ENCODE data around the gene CRIM1. TPM values are rescaled to one million over a fixed set of nuclear protein-coding genes. Genes with fewer than 3 reads are reported as not detected.

CRIM1 gene
- total RNA-seq, 4 donors from 2014 or later: 16.4 to 107 (median 29.9) TPM

GRCh38 chr2:36356990-36357846, 1.6 kb downstream of the CRIM1 start:
- WGBS, 2 donors: 0% methylated on average over 15 to 18 of the region's 53 CpGs
- no peaks in the 10 kb centered on the region for H3K27me3 ChIP-seq
- peak overlapping the region; percentile 64 to 93 (median 85) for H3K4me3 ChIP-seq
- H3K36me3 ChIP-seq: no peaks in the 10 kb centered on the region
- peaks cover 5 to 88% (median 18%) of the 10 kb centered on the region in 3 donors for H3K4me1 ChIP-seq
- TF ChIP-seq POLR2A (IDR thresholded peaks at IDR 0.05): peak in 2 of 4 donors; percentile 33 to 34
- TF ChIP-seq, protein P1, sequence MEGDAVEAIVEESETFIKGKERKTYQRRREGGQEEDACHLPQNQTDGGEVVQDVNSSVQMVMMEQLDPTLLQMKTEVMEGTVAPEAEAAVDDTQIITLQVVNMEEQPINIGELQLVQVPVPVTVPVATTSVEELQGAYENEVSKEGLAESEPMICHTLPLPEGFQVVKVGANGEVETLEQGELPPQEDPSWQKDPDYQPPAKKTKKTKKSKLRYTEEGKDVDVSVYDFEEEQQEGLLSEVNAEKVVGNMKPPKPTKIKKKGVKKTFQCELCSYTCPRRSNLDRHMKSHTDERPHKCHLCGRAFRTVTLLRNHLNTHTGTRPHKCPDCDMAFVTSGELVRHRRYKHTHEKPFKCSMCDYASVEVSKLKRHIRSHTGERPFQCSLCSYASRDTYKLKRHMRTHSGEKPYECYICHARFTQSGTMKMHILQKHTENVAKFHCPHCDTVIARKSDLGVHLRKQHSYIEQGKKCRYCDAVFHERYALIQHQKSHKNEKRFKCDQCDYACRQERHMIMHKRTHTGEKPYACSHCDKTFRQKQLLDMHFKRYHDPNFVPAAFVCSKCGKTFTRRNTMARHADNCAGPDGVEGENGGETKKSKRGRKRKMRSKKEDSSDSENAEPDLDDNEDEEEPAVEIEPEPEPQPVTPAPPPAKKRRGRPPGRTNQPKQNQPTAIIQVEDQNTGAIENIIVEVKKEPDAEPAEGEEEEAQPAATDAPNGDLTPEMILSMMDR (IDR thresholded peaks at IDR 0.05): no peak
- H3K9me3 ChIP-seq: no peaks in the 10 kb centered on the region
- no peak for DNase-seq
- peak overlapping the region; percentile 83 to 95 (median 93) for H3K27ac ChIP-seq
- intact Hi-C loops (cut with DNase I): no loop called here

DNA sequence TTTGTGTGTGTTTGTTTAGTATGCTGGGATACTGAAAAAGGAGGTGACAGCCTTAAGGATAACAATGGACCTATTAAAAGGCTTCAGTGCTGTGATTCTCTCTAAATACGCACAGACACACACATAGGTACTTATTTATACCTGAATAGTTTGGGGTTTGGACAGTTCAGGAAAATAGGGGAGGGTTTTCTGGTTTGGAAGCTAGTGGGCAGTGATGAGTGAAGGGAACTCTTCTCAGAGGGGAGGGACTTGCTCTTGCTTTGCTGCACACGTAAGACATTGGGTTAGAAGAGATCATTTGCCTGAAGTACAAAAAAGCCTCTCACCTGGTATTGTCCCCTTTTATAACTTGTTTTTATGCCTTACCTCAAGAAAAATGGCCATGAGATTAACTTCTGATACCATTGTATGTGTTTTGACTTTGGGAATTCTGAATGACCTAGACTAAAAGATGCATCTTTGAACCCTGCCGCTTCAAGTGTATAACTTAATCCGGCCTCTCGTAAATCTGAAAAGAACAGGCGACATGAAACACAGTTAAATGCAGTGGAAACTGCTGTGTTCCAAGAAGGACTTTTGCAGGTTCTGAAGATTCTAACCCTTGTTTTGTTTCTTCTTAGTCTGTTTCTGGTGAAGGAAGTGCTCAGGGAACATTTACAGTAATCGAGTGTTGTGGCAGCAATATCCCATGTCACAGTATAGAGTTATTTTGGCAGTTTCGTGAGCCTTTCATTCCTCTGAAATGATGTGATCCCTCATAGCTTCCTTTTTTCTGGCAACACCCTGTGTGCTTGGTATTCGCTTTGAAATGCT, 2.5 kb downstream of the CRIM1 start:
- Histone ChIP-seq H3K9me3 (no peaks in the 10 kb centered on the region), H3K4me1 (peaks cover 5 to 88% (median 17%) of the 10 kb centered on the region in 3 donors), H3K27me3 (no peaks in the 10 kb centered on the region), H3K27ac (peak overlapping the region; percentile 83 to 95 (median 93)), H3K4me3 (peak overlapping the region; percentile 64 to 93 (median 85)), H3K36me3 (no peaks in the 10 kb centered on the region)
- TF ChIP-seq POLR2A (IDR thresholded peaks at IDR 0.05): peak in 1 of 4 donors; percentile 5
- TF ChIP-seq, protein P1 (IDR thresholded peaks at IDR 0.05): peak in 5 of 6 experiments; percentile 35 to 40 (median 35)
- 7 to 9% methylated on average over 9 of the region's 9 CpGs for WGBS, 2 donors
- intact Hi-C loops (cut with DNase I): no loop called here
- no peak for DNase-seq

GRCh38 chr2:36359067-36359466, 3.5 kb downstream of the CRIM1 start:
- Histone ChIP-seq H3K9me3 (no peaks in the 10 kb centered on the region), H3K27me3 (no peaks in the 10 kb centered on the region), H3K36me3 (no peaks in the 10 kb centered on the region), H3K4me3 (peak overlapping the region in 3 of 4 donors; percentile 85 to 93 (median 85)), H3K27ac (peak overlapping the region in 3 of 4 donors; percentile 83 to 95 (median 93)), H3K4me1 (peaks cover 5 to 89% (median 22%) of the 10 kb centered on the region in 3 donors)
- no peak for TF ChIP-seq POLR2A (IDR thresholded peaks at IDR 0.05)
- TF ChIP-seq, protein P1 (IDR thresholded peaks at IDR 0.05): peak in 4 of 6 experiments; percentile 30 to 53 (median 40)
- WGBS, 2 donors: 11 to 12% methylated on average over 5 of the region's 5 CpGs
- DNase-seq: no peak
- intact Hi-C loops (cut with DNase I): no loop called here

GRCh38 chr2:36360063-36360462, 4.5 kb downstream of the CRIM1 start:
- H3K36me3 ChIP-seq: no peaks in the 10 kb centered on the region
- H3K27ac ChIP-seq: peak overlapping the region in 3 of 4 donors; percentile 2 to 93 (median 58)
- TF ChIP-seq, protein P1 (IDR thresholded peaks at IDR 0.05): no peak
- TF ChIP-seq POLR2A (IDR thresholded peaks at IDR 0.05): no peak
- no peak for DNase-seq
- H3K9me3 ChIP-seq: no peaks in the 10 kb centered on the region
- no peaks in the 10 kb centered on the region for H3K27me3 ChIP-seq
- peak overlapping the region in 1 of 4 donors; percentile 85 for H3K4me3 ChIP-seq
- 67% methylated on average over 4 of the region's 4 CpGs for WGBS, 2 donors
- peaks cover 5 to 87% (median 26%) of the 10 kb centered on the region in 3 donors for H3K4me1 ChIP-seq
- intact Hi-C loops (cut with DNase I): loop anchor here (10.0 kb wide), 1 partner anchor 95 kb away; no protein-coding TSS in a partner anchor
